SJSA1 (cell line): Measurements from ENCODE around the gene UBTD2. TPM values are rescaled to one million over a fixed set of nuclear protein-coding genes. Genes with fewer than 3 reads are reported as not detected.
A peak's percentile ranks its signal among the peaks of the same experiment; 100 is the strongest.
"Not testable (repeated sequence)": the region's sequence is repeated elsewhere in the genome, so short reads cannot be mapped to it uniquely, and the experiment has no call there.

ENCODE experiments used
- DNase-seq, 2 experiments: peaks; one replicate each; pipeline ENCODE4 v3.0.0-alpha.2; 2015 to 2020; ENCODE audit warnings: low spot score in 2 of 2, low read depth in 1 of 2
- H3K27ac ChIP-seq: fragments of 250-450 bp; sonication (Bioruptor Pico); 2 replicates; pipeline ENCODE4 v1.5.1; 2020; ENCODE audit warnings: mild to moderate bottlenecking, moderate library complexity
- H3K27me3 ChIP-seq: fragments of 250-450 bp; sonication (Bioruptor Pico); replicated peaks from 2 replicates; pipeline ENCODE4 v1.5.1; 2020; ENCODE audit warnings: mild to moderate bottlenecking, moderate library complexity
- H3K36me3 ChIP-seq: fragments of 250-450 bp; sonication (Bioruptor Pico); 2 replicates; pipeline ENCODE4 v1.5.1; 2020; ENCODE audit warnings: mild to moderate bottlenecking
- H3K4me1 ChIP-seq: fragments of 250-450 bp; sonication (Bioruptor Pico); replicated peaks from 2 replicates; pipeline ENCODE4 v1.6.1; 2021; ENCODE audit warnings: mild to moderate bottlenecking
- H3K4me3 ChIP-seq: fragments of 250-450 bp; sonication (Bioruptor Pico); 2 replicates; pipeline ENCODE4 v1.5.1; 2020; ENCODE audit warnings: mild to moderate bottlenecking
- H3K9me3 ChIP-seq: fragments of 250-450 bp; sonication (Bioruptor Pico); replicated peaks from 2 replicates; pipeline ENCODE4 v1.5.1; 2020; ENCODE audit warnings: mild to moderate bottlenecking
- total RNA-seq: library from RNA; depleted of rRNA; stranded (reverse); fragments of >200 nt; shearing (Covaris generic); gene quantifications from 2 replicates; pipeline ENCODE4 v1.2.3, GENCODE V29; 2014

Gene UBTD2
- total RNA-seq, 1 experiment from 2014 or later: 63.4 TPM

DNA sequence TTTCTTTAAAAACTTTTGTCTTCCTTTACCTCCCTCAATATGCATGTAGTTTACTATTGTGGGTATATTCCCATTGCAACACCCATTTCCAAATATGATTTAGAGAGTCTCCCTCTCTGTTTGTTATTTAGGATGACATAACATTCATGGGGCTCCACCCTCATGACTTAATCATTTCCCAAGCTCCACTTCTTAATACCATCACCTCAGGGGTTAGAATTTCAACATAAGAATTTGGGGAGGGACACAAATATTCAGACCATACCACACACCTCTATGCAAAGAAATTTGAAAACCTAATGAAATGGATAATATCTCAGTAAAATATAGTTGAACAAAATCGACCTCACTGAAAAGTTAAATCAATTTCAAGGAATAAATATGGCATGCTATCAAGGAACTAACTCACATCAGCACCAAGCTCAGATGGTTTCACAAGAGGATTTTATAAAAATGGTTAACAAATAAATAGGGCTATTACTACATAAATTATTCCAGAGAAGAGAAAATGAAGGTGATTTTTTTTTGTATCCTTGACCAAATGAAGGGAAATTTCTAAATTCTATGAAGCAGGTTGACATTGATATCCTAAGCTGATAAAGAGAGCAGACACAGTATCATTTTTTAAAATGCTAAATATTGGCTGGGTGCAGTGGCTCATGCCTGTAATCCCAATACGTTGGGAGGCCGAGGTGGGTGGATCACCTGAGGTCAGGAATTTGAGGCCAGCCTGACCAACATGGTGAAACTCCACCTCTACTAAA, 20.2 kb upstream of the UBTD2 start:
- no peak overlapping the region for H3K27ac ChIP-seq
- no peak overlapping the region for H3K4me3 ChIP-seq
- no peaks in the 10 kb centered on the region for H3K9me3 ChIP-seq
- 0 out of 2 replicates have a peak, but pooled peaks cover 4% of the 10 kb centered on the region for H3K4me1 ChIP-seq
- no peaks in the 10 kb centered on the region for H3K36me3 ChIP-seq
- H3K27me3 ChIP-seq: no peaks in the 10 kb centered on the region
- no peak for DNase-seq

DNA sequence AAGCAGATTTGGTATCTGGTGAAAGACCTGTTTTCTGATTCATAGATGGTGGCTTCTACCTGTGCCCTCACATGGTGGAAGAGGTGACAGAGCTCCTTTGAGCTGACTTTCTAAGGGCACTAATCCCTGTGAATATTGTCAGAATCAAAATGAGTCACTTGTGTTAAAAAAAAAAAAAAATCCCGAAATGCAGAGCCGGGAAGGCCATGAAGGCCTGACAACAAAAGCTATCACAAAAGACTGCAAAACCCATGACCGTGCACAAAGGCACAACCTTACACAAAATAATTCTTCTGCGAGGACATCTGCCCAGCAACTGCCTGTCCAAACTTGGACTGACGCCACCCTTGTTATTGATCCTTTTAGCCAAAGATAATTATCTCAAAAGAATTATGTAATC, 19.6 kb upstream of the UBTD2 start:
- Histone ChIP-seq H3K36me3 (no peaks in the 10 kb centered on the region), H3K4me3 (no peak overlapping the region), H3K27me3 (no peaks in the 10 kb centered on the region), H3K27ac (no peak overlapping the region), H3K9me3 (no peaks in the 10 kb centered on the region), H3K4me1 (0 out of 2 replicates have a peak, but pooled peaks cover 4% of the 10 kb centered on the region)
- no peak for DNase-seq

GRCh38 chr5:172302047-172302710, 18.6 kb upstream of the UBTD2 start:
- H3K36me3 ChIP-seq: no peaks in the 10 kb centered on the region
- no peak overlapping the region for H3K4me3 ChIP-seq
- H3K27ac ChIP-seq: no peak overlapping the region
- DNase-seq: peak in 1 of 2 experiments; percentile 19
- 0 out of 2 replicates have a peak, but pooled peaks cover 4% of the 10 kb centered on the region for H3K4me1 ChIP-seq
- H3K27me3 ChIP-seq: no peaks in the 10 kb centered on the region
- H3K9me3 ChIP-seq: no peaks in the 10 kb centered on the region

GRCh38 chr5:172299916-172300439, 16.4 kb upstream of the UBTD2 start:
- Histone ChIP-seq H3K27me3 (no peaks in the 10 kb centered on the region), H3K27ac (no peak overlapping the region), H3K9me3 (no peaks in the 10 kb centered on the region), H3K36me3 (no peaks in the 10 kb centered on the region), H3K4me1 (0 out of 2 replicates have a peak, but pooled peaks cover 4% of the 10 kb centered on the region), H3K4me3 (no peak overlapping the region)
- DNase-seq: peak; percentile 53 to 55

GRCh38 chr5:172294831-172295230, 11.3 kb upstream of the UBTD2 start:
- no peaks in the 10 kb centered on the region for H3K9me3 ChIP-seq
- no peaks in the 10 kb centered on the region for H3K36me3 ChIP-seq
- DNase-seq: no peak
- H3K27ac ChIP-seq: no peak overlapping the region
- no peaks in the 10 kb centered on the region for H3K27me3 ChIP-seq
- no peak overlapping the region for H3K4me3 ChIP-seq
- peaks cover 5% of the 10 kb centered on the region for H3K4me1 ChIP-seq

- H3K27ac ChIP-seq: no peak overlapping the region
- H3K36me3 ChIP-seq: no peaks in the 10 kb centered on the region
- no peaks in the 10 kb centered on the region for H3K9me3 ChIP-seq
- peak in 1 of 2 experiments; percentile 16 for DNase-seq
- H3K4me3 ChIP-seq: no peak overlapping the region
- no peaks in the 10 kb centered on the region for H3K27me3 ChIP-seq
- H3K4me1 ChIP-seq: peaks cover 7% of the 10 kb centered on the region
Measured at GRCh38 chr5:172293745-172294342, 10.3 kb upstream of the UBTD2 start.

GRCh38 chr5:172293054-172293744, 9.6 kb upstream of the UBTD2 start:
- Histone ChIP-seq H3K9me3 (no peaks in the 10 kb centered on the region), H3K4me1 (peaks cover 11% of the 10 kb centered on the region), H3K27me3 (no peaks in the 10 kb centered on the region), H3K27ac (no peak overlapping the region), H3K4me3 (no peak overlapping the region), H3K36me3 (no peaks in the 10 kb centered on the region)
- DNase-seq: peak; percentile 69 to 84

DNA sequence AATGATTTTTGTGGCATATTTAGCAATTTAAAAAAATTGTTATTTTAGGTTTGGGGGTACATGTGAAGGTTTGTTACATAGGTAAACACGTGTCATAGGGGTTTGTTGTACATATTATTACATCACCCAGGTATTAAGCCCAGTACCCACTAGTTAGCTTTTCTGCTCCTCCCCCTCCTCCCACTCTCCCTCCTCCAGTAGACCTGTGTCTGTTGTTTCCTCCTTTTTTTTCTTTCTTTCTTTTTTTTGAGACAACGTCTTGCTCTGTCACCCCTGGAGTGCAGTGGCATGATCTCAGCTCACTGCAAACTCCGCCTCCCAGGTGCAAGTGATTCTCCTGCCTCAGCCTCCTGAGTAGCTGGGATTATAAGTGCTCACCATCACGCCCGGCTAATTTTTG, 8.3 kb upstream of the UBTD2 start:
- not testable (repeated sequence) for H3K36me3 ChIP-seq, H3K4me3 ChIP-seq, H3K9me3 ChIP-seq, H3K27ac ChIP-seq, H3K27me3 ChIP-seq
- DNase-seq: peak in 1 of 2 experiments; percentile 30
- peaks cover 11% of the 10 kb centered on the region for H3K4me1 ChIP-seq

DNA sequence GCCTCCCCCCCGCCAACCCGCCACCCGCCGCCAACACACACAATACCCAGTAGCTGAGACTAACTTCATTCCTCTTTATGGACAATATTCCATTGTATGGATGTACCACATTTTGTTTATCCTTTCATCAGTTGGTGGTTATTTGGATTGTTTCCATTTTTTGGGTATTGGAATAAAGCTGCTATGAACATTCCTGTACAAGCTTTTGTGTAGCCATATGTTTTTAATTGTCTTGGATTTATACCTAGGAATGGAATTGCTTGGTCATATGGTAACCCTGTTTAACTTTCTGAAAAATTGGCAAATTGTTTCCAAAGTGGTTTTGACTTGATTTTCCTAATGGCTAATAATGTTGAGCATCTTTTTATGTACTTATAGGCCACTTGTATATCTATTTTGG, 4.9 kb upstream of the UBTD2 start:
- H3K27me3 ChIP-seq: no peaks in the 10 kb centered on the region
- H3K36me3 ChIP-seq: peaks cover 1% of the 10 kb centered on the region
- H3K4me3 ChIP-seq: no peak overlapping the region
- peak in 1 of 2 experiments; percentile 57 for DNase-seq
- no peak overlapping the region for H3K27ac ChIP-seq
- H3K9me3 ChIP-seq: 0 out of 2 replicates have a peak, but pooled peaks cover under 1% of the 10 kb centered on the region
- H3K4me1 ChIP-seq: peaks cover 24% of the 10 kb centered on the region

- not testable (repeated sequence) for H3K27me3 ChIP-seq, DNase-seq, H3K36me3 ChIP-seq, H3K9me3 ChIP-seq, H3K4me3 ChIP-seq, H3K27ac ChIP-seq
- H3K4me1 ChIP-seq: peaks cover 24% of the 10 kb centered on the region
Measured at GRCh38 chr5:172287140-172287539, 3.6 kb upstream of the UBTD2 start.

- Histone ChIP-seq H3K9me3 (0 out of 2 replicates have a peak, but pooled peaks cover 2% of the 10 kb centered on the region), H3K36me3 (peaks cover 5% of the 10 kb centered on the region), H3K27me3 (no peaks in the 10 kb centered on the region), H3K4me3 (no peak overlapping the region), H3K27ac (no peak overlapping the region), H3K4me1 (peaks cover 40% of the 10 kb centered on the region)
- peak in 1 of 2 experiments; percentile 36 for DNase-seq
Measured at GRCh38 chr5:172285226-172286143, 1.9 kb upstream of the UBTD2 start.

GRCh38 chr5:172284611-172284980, 1.0 kb upstream of the UBTD2 start:
- DNase-seq: peak; percentile 44 to 69
- Histone ChIP-seq H3K27ac (peak overlapping the region; percentile 85), H3K36me3 (peaks cover 5% of the 10 kb centered on the region), H3K4me3 (peak overlapping the region; percentile 97), H3K9me3 (0 out of 2 replicates have a peak, but pooled peaks cover 2% of the 10 kb centered on the region), H3K4me1 (peaks cover 43% of the 10 kb centered on the region), H3K27me3 (no peaks in the 10 kb centered on the region)
